Stimulated activated CD8-positive, alpha-beta memory T cell treated with anti-CD3 and anti-CD28 coated beads, Interleukin-15, amount 100 ng/mL, for 4 hours (primary cell): ENCODE data around the gene AGAP1.

ENCODE experiments used
- DNase-seq, 2 donors: peaks; one replicate each; pipeline ENCODE4 v3.0.0-alpha.2; 2020; ENCODE audit warnings: low read depth in 2 of 2

Gene AGAP1

GRCh38 chr2:235637896-235638295 lies 144.1 kb downstream of the AGAP1 start:
- DNase-seq = no peak

- no peak for DNase-seq
Observed at GRCh38 chr2:235638541-235639427, 144.9 kb downstream of the AGAP1 start.

- DNase-seq = no peak
Observed at GRCh38 chr2:235639428-235639773, 145.6 kb downstream of the AGAP1 start.

GRCh38 chr2:235639885-235640284 lies 146.0 kb downstream of the AGAP1 start:
- no peak for DNase-seq

GRCh38 chr2:235640377-235640776 lies 146.5 kb downstream of the AGAP1 start:
- DNase-seq = no peak

- DNase-seq = no peak
Observed at GRCh38 chr2:235640926-235641723, 147.3 kb downstream of the AGAP1 start.

- no peak for DNase-seq
Observed at GRCh38 chr2:235641956-235642355, 148.1 kb downstream of the AGAP1 start.

- DNase-seq = no peak
Observed at GRCh38 chr2:235642446-235643098, 148.7 kb downstream of the AGAP1 start.

GRCh38 chr2:235643680-235644511 lies 150.1 kb downstream of the AGAP1 start:
- DNase-seq = no peak

GRCh38 chr2:235647264-235647663 lies 153.4 kb downstream of the AGAP1 start:
- DNase-seq = no peak

- no peak for DNase-seq
Observed at GRCh38 chr2:235647877-235648276, 154.0 kb downstream of the AGAP1 start.

GRCh38 chr2:235649418-235649817 lies 155.6 kb downstream of the AGAP1 start:
- DNase-seq = no peak

- DNase-seq = no peak
Observed at GRCh38 chr2:235651643-235652042, 157.8 kb downstream of the AGAP1 start.

- DNase-seq = no peak
Observed at GRCh38 chr2:235654103-235654813, 160.4 kb downstream of the AGAP1 start.

- DNase-seq = no peak
Observed at GRCh38 chr2:235658351-235659174, 164.7 kb downstream of the AGAP1 start.

GRCh38 chr2:235659767-235660322 lies 166.0 kb downstream of the AGAP1 start:
- DNase-seq = no peak

- no peak for DNase-seq
Observed at GRCh38 chr2:235660484-235661082, 166.7 kb downstream of the AGAP1 start.

- no peak for DNase-seq
Observed at GRCh38 chr2:235661167-235661937, 167.5 kb downstream of the AGAP1 start.
